Esophagus (tissue), 2 donors: Measurements from ENCODE around the gene CCR5AS.

Experiments
- H3K27ac ChIP-seq, 2 donors: one replicate each; pipeline ENCODE4 v1.5.1; 2013; ENCODE audit warnings: low read depth in 2 of 2, mild to moderate bottlenecking in 2 of 2, inconsistent platforms in 1 of 2, low read length in 1 of 2, moderate library complexity in 1 of 2
- H3K27me3 ChIP-seq, 2 donors: one replicate each; pipeline ENCODE4 v1.6.1; 2013; ENCODE audit warnings: low read length in 2 of 2, control low read depth in 1 of 2, mild to moderate bottlenecking in 1 of 2; ENCODE audit not compliant: insufficient read depth in 2 of 2, control insufficient read depth in 1 of 2
- H3K36me3 ChIP-seq, 2 donors: one replicate each; pipeline ENCODE4 v1.6.1; 2013; ENCODE audit warnings: low read length in 1 of 2; ENCODE audit not compliant: control insufficient read depth in 2 of 2, insufficient read depth in 2 of 2
- H3K4me1 ChIP-seq, 2 donors: one replicate each; pipeline ENCODE4 v1.6.1; 2013; ENCODE audit warnings: low read length in 1 of 2; ENCODE audit not compliant: control insufficient read depth in 2 of 2, insufficient read depth in 2 of 2
- H3K4me3 ChIP-seq, 2 donors: one replicate each; pipeline ENCODE4 v1.5.1; 2013; ENCODE audit warnings: low read length in 2 of 2, mild to moderate bottlenecking in 2 of 2, low read depth in 1 of 2, moderate library complexity in 1 of 2
- H3K9me3 ChIP-seq, 2 donors: one replicate each; pipeline ENCODE4 v1.6.1; 2013; ENCODE audit warnings: mild to moderate bottlenecking in 2 of 2, low read depth in 1 of 2, low read length in 1 of 2, moderate library complexity in 1 of 2; ENCODE audit not compliant: control insufficient read depth in 2 of 2, insufficient read depth in 1 of 2
- WGBS, 2 donors: extraction: QIAGEN DNeasy Blood & Tissue Kit; methylation state at CpG; one replicate each; pipeline ENCODE4 v1.1.7; 2013; 5-methylcytosine and 5-hydroxymethylcytosine counted together
- donor health status: healthy with polysubstance abuse.
- donor health status: Bipolar disorder and iron deficiency.

Gene CCR5AS

DNA sequence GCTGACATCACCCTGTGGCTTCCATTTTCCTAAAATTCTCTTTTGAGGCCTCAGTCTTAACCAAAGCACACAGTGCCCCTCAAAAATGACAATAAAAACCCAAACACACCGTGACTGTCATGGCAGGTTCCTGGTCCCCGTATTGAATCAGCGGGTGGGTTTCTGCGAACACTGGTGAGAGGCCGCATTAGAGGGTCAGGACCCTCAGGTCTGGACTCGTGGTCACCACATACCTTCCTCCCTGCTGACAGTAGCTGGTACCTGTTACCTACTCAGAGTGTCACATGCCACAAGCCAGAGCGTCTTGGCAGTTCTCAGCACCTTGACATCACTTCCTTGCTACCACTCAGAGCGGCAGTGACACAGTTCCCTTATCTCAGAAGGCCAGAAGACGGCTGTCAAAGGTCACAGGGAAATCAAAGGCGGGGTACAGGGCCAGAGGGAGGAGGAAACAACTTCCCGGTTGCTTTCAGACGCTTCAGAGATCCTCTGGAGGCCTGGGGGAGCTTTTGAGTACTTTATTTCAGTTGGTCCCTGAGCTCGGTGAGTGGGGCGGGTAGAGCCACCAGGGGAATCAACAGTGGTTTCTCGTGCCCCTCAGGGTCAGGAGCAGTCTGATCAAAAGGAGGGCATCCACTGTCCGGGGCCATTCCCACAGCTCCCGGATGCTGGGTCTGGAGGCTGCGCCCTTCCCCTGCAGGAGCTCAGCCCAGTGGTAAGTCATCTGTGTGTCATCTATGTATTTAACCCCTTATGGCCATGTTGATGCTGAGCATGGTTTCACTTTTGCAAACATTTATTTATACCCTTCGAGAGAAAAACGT is at the start of gene CCR5AS, which contains the start of gene CCRL2:
TSS of gene CCR5AS (minus strand) at position 279 of the 824 bp plus-strand sequence.
TSS of gene CCRL2 (plus strand) at position 472 of the 824 bp plus-strand sequence. CDS start 821 bp downstream, outside the sequence.
- H3K4me1 ChIP-seq, result peaks cover 0 to 2% of the 10 kb centered on the region in 2 donors
- no peak within 1 kb of the TSS for H3K4me3 ChIP-seq
- 47 to 55% methylated on average over 20 of the region's 20 CpGs for WGBS, 2 donors
- H3K27me3 ChIP-seq, result no peaks in the 10 kb centered on the region
- H3K9me3 ChIP-seq, result no peaks in the 10 kb centered on the region
- peak within 1 kb of the TSS; percentile 61 for H3K27ac ChIP-seq
- H3K36me3 ChIP-seq, result no peaks in the 10 kb centered on the region

DNA sequence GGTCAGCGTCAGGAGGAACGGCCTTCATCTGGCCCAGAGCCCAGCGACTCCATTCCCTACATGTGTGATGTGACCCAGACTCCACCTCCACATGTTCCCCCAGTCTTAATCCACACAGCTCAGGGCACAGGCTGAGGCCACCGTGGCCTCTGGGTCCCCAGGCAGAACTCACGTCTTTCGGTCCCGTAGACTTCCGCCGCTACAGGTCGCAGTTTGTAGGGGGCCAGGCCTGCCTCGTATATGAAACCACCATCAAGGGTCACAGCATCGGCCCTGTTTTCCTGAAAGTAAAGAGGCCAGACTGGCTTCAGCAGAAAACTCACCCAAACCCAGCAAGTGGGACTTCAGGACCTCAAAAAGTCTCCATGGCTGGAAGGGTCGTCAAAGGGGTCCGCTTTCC is 49.3 kb upstream of the CCR5AS start:
- no peaks in the 10 kb centered on the region for H3K27me3 ChIP-seq
- no peaks in the 10 kb centered on the region for H3K36me3 ChIP-seq
- H3K4me3 ChIP-seq, result no peak overlapping the region
- no peak overlapping the region for H3K27ac ChIP-seq
- 92 to 94% methylated on average over 14 of the region's 14 CpGs for WGBS, 2 donors
- no peaks in the 10 kb centered on the region for H3K9me3 ChIP-seq
- H3K4me1 ChIP-seq, result no peaks in the 10 kb centered on the region

GRCh38 chr3:46455231-46456115 is 48.6 kb upstream of the CCR5AS start:
- no peaks in the 10 kb centered on the region for H3K9me3 ChIP-seq
- 85 to 86% methylated on average over 21 of the region's 21 CpGs for WGBS, 2 donors
- H3K27me3 ChIP-seq, result no peaks in the 10 kb centered on the region
- H3K4me1 ChIP-seq, result no peaks in the 10 kb centered on the region
- no peak overlapping the region for H3K27ac ChIP-seq
- H3K36me3 ChIP-seq, result no peaks in the 10 kb centered on the region
- H3K4me3 ChIP-seq, result no peak overlapping the region

DNA sequence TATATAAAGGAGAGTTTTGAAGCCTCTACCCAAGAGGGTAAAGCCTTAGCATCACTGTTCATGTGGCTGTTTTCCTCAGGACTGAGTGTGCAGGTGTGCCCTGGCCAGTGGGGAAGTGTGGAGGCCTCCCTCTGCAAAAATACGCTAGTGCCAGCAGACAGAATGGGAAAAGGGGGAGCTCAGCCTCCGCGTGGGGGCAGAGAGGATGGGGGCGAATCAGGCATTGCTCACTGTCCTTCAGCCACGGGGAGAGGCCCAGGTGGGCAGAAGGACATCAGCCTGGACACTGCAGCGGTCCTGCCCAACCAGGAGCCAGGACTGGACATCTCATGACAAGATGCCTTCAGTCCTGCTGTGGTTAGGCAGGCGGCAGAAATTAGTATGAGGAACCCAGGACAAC is 47.7 kb upstream of the CCR5AS start:
- H3K27ac ChIP-seq, result no peak overlapping the region
- no peaks in the 10 kb centered on the region for H3K4me1 ChIP-seq
- 84 to 87% methylated on average over 7 of the region's 7 CpGs for WGBS, 2 donors
- no peak overlapping the region for H3K4me3 ChIP-seq
- H3K36me3 ChIP-seq, result no peaks in the 10 kb centered on the region
- no peaks in the 10 kb centered on the region for H3K27me3 ChIP-seq
- H3K9me3 ChIP-seq, result no peaks in the 10 kb centered on the region

GRCh38 chr3:46454209-46454595 is 47.3 kb upstream of the CCR5AS start:
- no peaks in the 10 kb centered on the region for H3K4me1 ChIP-seq
- no peak overlapping the region for H3K4me3 ChIP-seq
- no peaks in the 10 kb centered on the region for H3K9me3 ChIP-seq
- no peaks in the 10 kb centered on the region for H3K27me3 ChIP-seq
- H3K36me3 ChIP-seq, result no peaks in the 10 kb centered on the region
- H3K27ac ChIP-seq, result no peak overlapping the region
- 60 to 75% methylated on average over 3 of the region's 3 CpGs for WGBS, 2 donors

GRCh38 chr3:46453526-46454208 is 46.8 kb upstream of the CCR5AS start:
- Histone ChIP-seq H3K27ac (no peak overlapping the region), H3K4me1 (no peaks in the 10 kb centered on the region), H3K9me3 (no peaks in the 10 kb centered on the region), H3K36me3 (no peaks in the 10 kb centered on the region), H3K27me3 (no peaks in the 10 kb centered on the region), H3K4me3 (no peak overlapping the region)
- 71 to 74% methylated on average over 7 of the region's 7 CpGs for WGBS, 2 donors

GRCh38 chr3:46449755-46450552 is 43.1 kb upstream of the CCR5AS start:
- H3K36me3 ChIP-seq, result no peaks in the 10 kb centered on the region
- WGBS, 2 donors, result 69 to 71% methylated on average over 14 of the region's 14 CpGs
- H3K4me1 ChIP-seq, result no peaks in the 10 kb centered on the region
- no peak overlapping the region for H3K4me3 ChIP-seq
- no peak overlapping the region for H3K27ac ChIP-seq
- no peaks in the 10 kb centered on the region for H3K9me3 ChIP-seq
- H3K27me3 ChIP-seq, result no peaks in the 10 kb centered on the region

- WGBS, 2 donors, result 93 to 94% methylated on average over 17 of the region's 17 CpGs
- no peaks in the 10 kb centered on the region for H3K27me3 ChIP-seq
- H3K4me1 ChIP-seq, result no peaks in the 10 kb centered on the region
Measured at GRCh38 chr3:46448721-46449120, 41.9 kb upstream of the CCR5AS start.

More at GRCh38 chr3:46448721-46449120, 41.9 kb upstream of the CCR5AS start:
- no peaks in the 10 kb centered on the region for H3K9me3 ChIP-seq
- no peaks in the 10 kb centered on the region for H3K36me3 ChIP-seq
- H3K27ac ChIP-seq, result no peak overlapping the region
- H3K4me3 ChIP-seq, result no peak overlapping the region
